Naive thymus-derived CD4-positive, alpha-beta T cell (primary cell): ENCODE data around the gene ZNF615. TPM values are rescaled to one million over a fixed set of nuclear protein-coding genes. Genes with fewer than 3 reads are reported as not detected.
"Not testable (repeated sequence)": the region's sequence is repeated elsewhere in the genome, so short reads cannot be mapped to it uniquely, and the experiment has no call there.

ENCODE experiments used
- ATAC-seq: fragments of 150-1000 bp; cut with Tn5 transposase; 2 replicates; pipeline ENCODE4 v1.10.0; 2021; ENCODE audit warnings: mild to moderate bottlenecking, moderate library complexity
- CTCF ChIA-PET: fragments of 350-600 bp; sonication (Branson Sonifier 250); formaldehyde crosslinking; loops from one replicate; lab custom pipeline; 2021; ENCODE audit warnings: antibody characterized with exemption; lab: Charles Lee
- POLR2A ChIA-PET: fragments of 350-600 bp; sonication (Branson Sonifier 250); formaldehyde crosslinking; loops from one replicate; lab custom pipeline; 2021; ENCODE audit warnings: antibody characterized with exemption, inconsistent platforms; lab: Charles Lee
- DNase-seq, 9 donors: peaks; one replicate each; pipeline versions ENCODE4 v3.0.0 to v3.0.0-alpha.2; 2020 to 2022; ENCODE audit warnings: mixed read lengths in 1 of 9
- H3K27ac ChIP-seq: one replicate; pipeline ENCODE4 v1.7.0; 2013; ENCODE audit warnings: mild to moderate bottlenecking, low read depth, low read length, moderate library complexity
- H3K27me3 ChIP-seq, 2 donors: one replicate each; pipeline ENCODE4 v1.7.0; 2013; ENCODE audit warnings: low read length in 2 of 2, mild to moderate bottlenecking in 2 of 2, moderate library complexity in 2 of 2; ENCODE audit not compliant: control insufficient read depth in 2 of 2, insufficient read depth in 2 of 2
- H3K36me3 ChIP-seq, 3 experiments: 1 replicate in 2 of 3; 2 replicates in 1 of 3; pipeline ENCODE4 v1.7.0; 2013; ENCODE audit warnings: low read length in 3 of 3, mild to moderate bottlenecking in 3 of 3, moderate library complexity in 1 of 3; ENCODE audit not compliant: insufficient read depth in 3 of 3, control insufficient read depth in 2 of 3
- H3K4me1 ChIP-seq, 2 donors: one replicate each; pipeline ENCODE4 v1.7.0; 2013; ENCODE audit warnings: low read length in 2 of 2, mild to moderate bottlenecking in 2 of 2, moderate library complexity in 1 of 2; ENCODE audit not compliant: control insufficient read depth in 2 of 2, insufficient read depth in 2 of 2
- H3K4me3 ChIP-seq: 2 replicates; pipeline ENCODE4 v1.7.0; 2013; ENCODE audit warnings: mild to moderate bottlenecking, low read length
- H3K9me3 ChIP-seq, 3 experiments: 1 replicate in 2 of 3; 2 replicates in 1 of 3; pipeline ENCODE4 v1.7.0; 2013; ENCODE audit warnings: low read length in 3 of 3; ENCODE audit not compliant: control insufficient read depth in 2 of 3
- H3K27ac Mint-ChIP-seq, 9 donors: one replicate each; pipeline ENCODE4 v1.8.0; 2020 to 2022; ENCODE audit warnings: mixed read lengths in 9 of 9, mild to moderate bottlenecking in 8 of 9, moderate library complexity in 5 of 9, inconsistent platforms in 2 of 9
- H3K27me3 Mint-ChIP-seq, 5 donors: one replicate each; pipeline ENCODE4 v1.8.0; 2021 to 2022; ENCODE audit warnings: mixed read lengths in 5 of 5, mild to moderate bottlenecking in 1 of 5
- H3K36me3 Mint-ChIP-seq, 5 donors: one replicate each; pipeline ENCODE4 v1.8.0; 2020 to 2022; ENCODE audit warnings: mixed read lengths in 5 of 5, mild to moderate bottlenecking in 3 of 5, inconsistent platforms in 1 of 5
- H3K4me1 Mint-ChIP-seq, 7 donors: one replicate each; pipeline ENCODE4 v1.8.0; 2020 to 2022; ENCODE audit warnings: mixed read lengths in 7 of 7, mild to moderate bottlenecking in 3 of 7, inconsistent platforms in 1 of 7
- H3K4me3 Mint-ChIP-seq, 10 donors: one replicate each; pipeline ENCODE4 v1.8.0; 2020 to 2022; ENCODE audit warnings: mild to moderate bottlenecking in 10 of 10, mixed read lengths in 10 of 10, moderate library complexity in 6 of 10, inconsistent platforms in 2 of 10
- H3K9me3 Mint-ChIP-seq, 11 donors: one replicate each; pipeline ENCODE4 v1.8.0; 2020 to 2022; ENCODE audit warnings: mixed read lengths in 11 of 11, mild to moderate bottlenecking in 4 of 11, inconsistent platforms in 1 of 11, moderate library complexity in 1 of 11
- intact Hi-C, 2 donors: fragments of 100-400 bp; cut with micrococcal nuclease; formaldehyde crosslinking; loops; one replicate each; pipeline ENCODE4 v1.15.1; 2023
- polyA plus RNA-seq, 2 donors: library from polyadenylated mRNA; unstranded; fragments of 300-500 nt; fragmentation: Illumina TruSeq; gene quantifications; one replicate each; pipeline ENCODE4 v1.2.3, GENCODE V29; 2021
- total RNA-seq, 6 experiments: library from RNA in 5 of 6; stranded (reverse) in 5 of 6; gene quantifications; 1 replicate in 5 of 6; 2 replicates in 1 of 6; pipeline ENCODE4 v1.2.3 and lab custom pipeline; 2021 to 2026

The ZNF615 gene
- total and polyA plus RNA-seq, 7 experiments from 2014 or later = 8.7 to 20.9 (median 11.5) TPM

- ChIA-PET CTCF (no interaction called here), POLR2A (no interaction called here)
- ATAC-seq = no peak
Observed at GRCh38 chr19:51959791-51960190, 48.2 kb downstream of the ZNF615 start.

GRCh38 chr19:51957846-51958245, 50.2 kb downstream of the ZNF615 start:
- ATAC-seq, H3K27ac Mint-ChIP-seq, H3K36me3 ChIP-seq, POLR2A ChIA-PET, H3K27me3 ChIP-seq, H3K4me3 Mint-ChIP-seq, H3K27ac ChIP-seq, H3K4me1 ChIP-seq, DNase-seq, intact Hi-C loops, H3K4me3 ChIP-seq, H3K27me3 Mint-ChIP-seq, CTCF ChIA-PET, H3K4me1 Mint-ChIP-seq: not testable (repeated sequence)
- Mint-ChIP-seq H3K9me3 (peaks cover 15 to 94% (median 71%) of the 10 kb centered on the region in 11 donors), H3K36me3 (peaks cover 21 to 65% (median 45%) of the 10 kb centered on the region in 5 donors)
- H3K9me3 ChIP-seq = peaks cover 4 to 77% (median 5%) of the 10 kb centered on the region in 3 experiments

More at GRCh38 chr19:51959791-51960190, 48.2 kb downstream of the ZNF615 start:
- no peak overlapping the region for H3K27ac Mint-ChIP-seq
- peaks cover 0 to 4% (median 0%) of the 10 kb centered on the region in 7 donors for H3K4me1 Mint-ChIP-seq
- DNase-seq = no peak
- no peaks in the 10 kb centered on the region for H3K27me3 ChIP-seq
- peaks cover 21 to 100% (median 81%) of the 10 kb centered on the region in 11 donors for H3K9me3 Mint-ChIP-seq
- H3K27me3 Mint-ChIP-seq = no peaks in the 10 kb centered on the region
- no peaks in the 10 kb centered on the region for H3K4me1 ChIP-seq
- peaks cover 0 to 11% (median 4%) of the 10 kb centered on the region in 3 experiments for H3K36me3 ChIP-seq
- peaks cover 37 to 78% (median 58%) of the 10 kb centered on the region in 5 donors for H3K36me3 Mint-ChIP-seq
- intact Hi-C loops = no loop called here
- H3K27ac ChIP-seq = no peak overlapping the region
- H3K4me3 Mint-ChIP-seq = no peak overlapping the region
- H3K4me3 ChIP-seq = no peak overlapping the region
- peaks cover 8 to 87% (median 10%) of the 10 kb centered on the region in 3 experiments for H3K9me3 ChIP-seq

GRCh38 chr19:51948975-51949374, 59.0 kb downstream of the ZNF615 start:
- Histone ChIP-seq H3K27ac (no peak overlapping the region), H3K27me3 (no peaks in the 10 kb centered on the region), H3K4me1 (no peaks in the 10 kb centered on the region), H3K4me3 (no peak overlapping the region), H3K36me3 (peaks cover 5 to 12% (median 6%) of the 10 kb centered on the region in 3 experiments), H3K9me3 (peaks cover 18 to 76% (median 53%) of the 10 kb centered on the region in 3 experiments)
- Mint-ChIP-seq H3K4me3 (no peak overlapping the region), H3K4me1 (no peaks in the 10 kb centered on the region), H3K27me3 (no peaks in the 10 kb centered on the region), H3K9me3 (peaks cover 12 to 92% (median 78%) of the 10 kb centered on the region in 11 donors), H3K27ac (no peak overlapping the region), H3K36me3 (peaks cover 26 to 41% (median 32%) of the 10 kb centered on the region in 5 donors)
- ChIA-PET POLR2A (interaction anchor here (1.1 kb wide), 1 partner anchor 282 kb away, joined by 3 read pairs; no protein-coding TSS in a partner anchor), CTCF (no interaction called here)
- ATAC-seq = no peak
- DNase-seq = no peak
- intact Hi-C loops = no loop called here

GRCh38 chr19:51946602-51947001, 61.4 kb downstream of the ZNF615 start:
- POLR2A ChIA-PET = no interaction called here
- Mint-ChIP-seq H3K4me3 (no peak overlapping the region), H3K27ac (no peak overlapping the region), H3K4me1 (no peaks in the 10 kb centered on the region), H3K9me3 (peaks cover 16 to 99% (median 86%) of the 10 kb centered on the region in 11 donors), H3K36me3 (peaks cover 45 to 61% (median 46%) of the 10 kb centered on the region in 5 donors), H3K27me3 (no peaks in the 10 kb centered on the region)
- Histone ChIP-seq H3K27ac (no peak overlapping the region), H3K27me3 (no peaks in the 10 kb centered on the region), H3K4me3 (no peak overlapping the region), H3K9me3 (peaks cover 18 to 92% (median 66%) of the 10 kb centered on the region in 3 experiments), H3K4me1 (no peaks in the 10 kb centered on the region), H3K36me3 (peaks cover 29 to 36% (median 30%) of the 10 kb centered on the region in 3 experiments)
- CTCF ChIA-PET = no interaction called here
- DNase-seq (no peak), ATAC-seq (no peak)
- intact Hi-C loops = no loop called here

GRCh38 chr19:51944798-51945552, 63.0 kb downstream of the ZNF615 start:
- no peak for DNase-seq
- no peak for ATAC-seq
- Histone ChIP-seq H3K4me1 (no peaks in the 10 kb centered on the region), H3K27me3 (no peaks in the 10 kb centered on the region), H3K9me3 (peaks cover 18 to 96% (median 66%) of the 10 kb centered on the region in 3 experiments), H3K27ac (no peak overlapping the region), H3K4me3 (peak overlapping the region; percentile 17), H3K36me3 (peaks cover 37 to 52% (median 42%) of the 10 kb centered on the region in 3 experiments)
- H3K27me3 Mint-ChIP-seq = no peaks in the 10 kb centered on the region
- no peak overlapping the region for H3K27ac Mint-ChIP-seq
- no peak overlapping the region for H3K4me3 Mint-ChIP-seq
- ChIA-PET CTCF (no interaction called here), POLR2A (interaction anchor here (0.7 kb wide), 1 partner anchor 1448 kb away, joined by 4 read pairs; no protein-coding TSS in a partner anchor)
- intact Hi-C loops = no loop called here
- H3K9me3 Mint-ChIP-seq = peaks cover 16 to 99% (median 85%) of the 10 kb centered on the region in 11 donors
- peaks cover 55 to 76% (median 61%) of the 10 kb centered on the region in 5 donors for H3K36me3 Mint-ChIP-seq
- no peaks in the 10 kb centered on the region for H3K4me1 Mint-ChIP-seq
